ENCODE results near the gene MAP3K15.
"Not testable (repeated sequence)": the region's sequence is repeated elsewhere in the genome, so short reads cannot be mapped to it uniquely, and the experiment has no call there.

MAP3K15 gene

DNA sequence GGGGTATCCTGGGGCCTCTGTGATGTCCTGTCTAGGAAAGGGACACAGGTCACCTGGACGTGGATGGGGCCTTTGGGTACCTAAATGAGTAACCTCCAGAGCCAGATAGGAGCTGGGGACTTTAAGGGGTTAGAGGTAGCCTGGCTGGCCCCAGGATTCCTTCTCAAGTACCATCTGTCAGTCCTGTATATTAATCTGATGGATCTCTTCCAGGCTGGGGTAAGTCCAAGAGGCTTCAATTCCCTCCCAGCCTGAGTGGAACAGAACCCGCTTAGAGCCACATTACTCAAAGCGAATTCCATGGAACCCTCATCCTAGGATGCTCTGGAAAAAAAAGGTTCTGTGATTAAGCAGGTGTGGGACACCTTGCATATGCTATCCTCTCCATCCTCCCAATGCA, 24.8 kb upstream of the MAP3K15 start:
- DNase-seq (ENCODE audit: low read depth, low spot score) = no peak

DNA sequence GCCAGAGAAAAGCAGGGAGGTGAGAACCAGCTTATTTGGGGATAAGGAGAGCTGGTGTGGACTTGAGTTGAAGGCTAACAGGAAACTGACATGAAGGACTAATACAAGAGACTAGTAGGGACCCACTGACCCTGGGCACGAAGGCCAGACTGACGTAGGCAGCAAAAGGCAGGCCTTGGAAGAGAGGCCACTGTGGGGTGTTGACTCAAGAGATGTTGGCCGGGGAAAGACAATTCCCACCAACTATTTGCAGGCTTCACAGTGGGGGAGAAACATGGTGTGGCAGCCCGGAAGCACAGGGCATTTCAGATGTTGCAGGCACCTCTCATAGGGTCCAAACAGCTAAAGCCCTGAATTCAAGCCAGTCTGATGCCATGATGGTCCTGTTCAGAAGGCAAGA, 24.4 kb upstream of the MAP3K15 start:
- DNase-seq (ENCODE audit: low read depth, low spot score) = no peak

DNA sequence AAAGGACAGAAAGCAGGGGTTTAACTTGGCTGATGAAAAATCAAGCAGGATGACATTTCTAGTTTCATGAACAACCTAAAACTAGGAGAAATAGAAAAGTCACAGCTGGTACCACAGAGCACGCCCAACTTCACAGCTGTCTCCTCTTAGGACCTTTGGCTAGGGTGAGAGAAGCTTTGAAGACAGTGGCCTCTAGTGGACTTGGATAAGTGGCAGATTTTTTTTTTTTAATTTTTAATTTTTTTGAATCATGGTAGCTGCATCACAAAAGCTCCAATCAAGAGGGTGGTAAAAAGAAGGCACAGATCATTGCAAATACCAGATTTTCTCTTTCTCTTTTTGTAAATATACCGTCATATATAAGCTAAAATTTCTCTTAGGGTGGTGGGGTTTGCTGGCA, 20.2 kb upstream of the MAP3K15 start:
- no peak for DNase-seq (ENCODE audit: low read depth, low spot score)

DNA sequence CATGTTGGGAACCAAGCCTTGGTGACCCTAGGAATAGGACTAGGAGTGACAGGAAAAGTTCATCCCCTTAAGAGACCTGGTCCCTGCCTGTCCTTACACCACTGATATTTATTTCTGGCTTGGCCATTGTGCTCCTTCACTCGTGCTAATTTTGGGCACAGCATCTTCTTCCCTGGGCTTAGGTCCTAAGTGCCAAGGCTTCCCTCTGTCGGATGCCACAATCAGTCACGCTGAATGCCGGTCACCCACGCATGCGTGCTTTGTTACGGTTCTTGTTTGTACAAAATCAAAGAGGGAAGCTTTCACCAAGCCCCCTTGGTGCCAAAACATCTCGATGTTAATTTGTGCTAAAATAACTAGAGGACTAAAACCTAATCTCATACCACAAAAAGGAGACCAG, 17.4 kb upstream of the MAP3K15 start:
- DNase-seq (ENCODE audit: low read depth, low spot score) = no peak

DNA sequence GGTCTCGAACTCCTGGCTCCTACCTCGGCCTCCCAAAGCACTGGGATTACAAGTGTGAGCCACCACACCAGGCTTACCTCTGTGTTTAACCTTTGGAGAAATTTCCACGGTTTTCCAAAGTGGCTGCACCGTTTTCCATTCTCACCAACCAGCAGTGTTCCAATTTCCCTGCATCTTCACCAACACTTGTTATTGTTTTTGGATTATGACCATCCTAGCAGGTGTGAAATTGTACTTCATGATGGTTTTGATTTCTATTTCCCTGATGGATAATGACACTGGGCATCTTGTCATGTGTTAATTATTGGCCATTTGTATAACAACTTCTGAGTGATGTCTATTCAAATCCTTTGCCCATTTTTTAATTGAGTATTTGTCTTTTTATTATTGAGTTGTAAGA, 2.7 kb upstream of the MAP3K15 start:
- DNase-seq (ENCODE audit: low read depth, low spot score) = no peak

DNA sequence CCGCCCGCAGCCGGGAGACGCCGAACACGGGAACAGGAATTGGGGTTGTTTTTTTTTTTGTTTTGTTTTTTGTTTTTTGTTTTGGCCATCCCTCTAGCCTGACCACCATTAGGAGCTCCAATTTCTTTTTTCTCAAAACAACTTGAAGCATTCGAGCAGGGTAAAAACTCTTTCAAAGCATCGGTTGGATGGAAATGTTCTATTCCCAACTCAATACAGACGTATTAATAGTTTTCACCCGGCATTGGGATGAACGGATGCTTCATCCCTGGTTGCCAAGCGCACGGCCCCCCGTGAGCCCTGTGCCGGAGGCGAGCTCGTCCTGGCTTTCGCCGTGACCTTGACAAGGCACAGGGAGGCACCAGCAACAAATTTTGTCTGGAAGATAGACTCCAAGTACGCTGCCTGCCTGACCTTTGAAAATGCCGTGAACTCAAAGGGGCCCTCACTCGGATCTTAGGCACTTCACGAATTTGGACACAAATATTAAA, 352 bp upstream of the MAP3K15 start:
- no peak for DNase-seq (ENCODE audit: low read depth, low spot score)

DNA sequence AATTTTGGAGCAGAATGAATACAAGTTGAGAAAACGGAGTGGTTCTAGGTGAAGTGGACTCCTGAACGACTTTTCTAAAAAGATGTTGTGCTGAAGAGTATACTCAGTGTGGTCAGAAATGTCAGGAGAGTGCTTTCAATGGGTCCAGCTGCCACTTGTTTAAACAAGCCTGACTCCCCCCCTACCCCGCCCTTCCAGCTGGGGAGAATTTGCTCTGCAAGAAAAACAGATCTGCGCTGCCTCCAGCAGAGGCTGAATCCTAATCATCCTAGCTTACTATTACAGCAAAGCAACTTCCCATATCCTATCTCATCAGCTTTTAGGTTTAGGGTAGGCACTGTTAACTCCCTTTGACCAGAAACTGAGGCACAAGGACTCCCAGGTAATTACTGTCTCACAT, 1.9 kb downstream of the MAP3K15 start:
- DNase-seq (ENCODE audit: low read depth, low spot score) = no peak

DNA sequence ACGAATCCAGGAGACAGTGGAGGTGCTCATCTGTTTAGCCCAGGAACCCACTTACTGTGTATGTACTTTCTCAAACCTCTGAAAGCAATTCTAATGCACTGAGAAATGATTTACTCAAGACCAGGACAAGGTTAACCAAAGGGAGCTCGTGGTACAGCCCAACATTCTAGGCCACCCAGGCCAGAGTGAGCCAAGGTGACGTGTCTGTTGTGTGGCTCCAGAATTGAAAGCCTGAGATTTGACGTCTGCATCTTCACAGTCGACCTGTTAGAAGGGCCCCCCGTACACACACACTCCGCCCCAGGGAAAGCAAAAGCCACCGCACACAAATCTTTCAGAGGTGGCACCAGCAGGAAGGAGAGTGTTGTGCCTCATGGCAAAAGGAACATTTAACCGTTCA, 2.3 kb downstream of the MAP3K15 start:
- DNase-seq (ENCODE audit: low read depth, low spot score) = no peak

DNA sequence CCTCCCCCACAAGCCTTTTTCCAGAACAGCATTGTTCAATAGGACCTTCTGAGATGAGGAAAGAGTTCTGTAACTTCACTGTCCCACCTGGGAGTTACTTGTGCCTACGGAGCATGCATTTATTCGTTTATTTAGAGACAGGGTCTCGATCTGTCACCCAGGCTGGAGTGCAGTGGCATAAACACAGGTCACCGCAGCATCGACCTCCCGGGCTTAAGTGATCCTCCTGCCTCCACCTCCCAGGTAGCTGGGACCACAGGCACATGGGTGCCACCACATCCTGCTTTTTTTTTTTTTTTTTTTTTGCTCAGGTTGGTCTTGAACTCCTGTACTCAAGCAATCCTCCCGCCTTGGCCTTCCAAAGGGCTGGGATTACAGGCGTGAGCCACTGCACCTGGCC, 2.9 kb downstream of the MAP3K15 start:
- no peak for DNase-seq (ENCODE audit: low read depth, low spot score)

DNA sequence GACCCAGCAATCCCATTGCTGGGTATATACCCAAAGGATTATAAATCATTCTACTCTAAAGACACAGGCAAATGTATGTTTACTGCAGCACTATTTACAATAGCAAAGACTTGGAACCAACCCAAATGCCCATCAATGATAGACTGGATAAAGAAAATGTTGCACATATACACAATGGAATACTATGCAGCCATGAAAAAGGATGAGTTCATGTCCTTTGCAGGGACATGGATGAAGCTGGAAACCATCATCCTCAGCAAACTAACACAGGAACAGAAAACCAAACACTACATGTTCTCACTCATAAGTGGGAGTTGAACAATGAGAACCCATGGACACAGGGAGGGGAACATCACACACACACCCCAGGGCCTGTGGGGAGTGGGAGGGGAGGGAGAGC, 3.5 kb downstream of the MAP3K15 start:
- DNase-seq (ENCODE audit: low read depth, low spot score) = not testable (repeated sequence)

DNA sequence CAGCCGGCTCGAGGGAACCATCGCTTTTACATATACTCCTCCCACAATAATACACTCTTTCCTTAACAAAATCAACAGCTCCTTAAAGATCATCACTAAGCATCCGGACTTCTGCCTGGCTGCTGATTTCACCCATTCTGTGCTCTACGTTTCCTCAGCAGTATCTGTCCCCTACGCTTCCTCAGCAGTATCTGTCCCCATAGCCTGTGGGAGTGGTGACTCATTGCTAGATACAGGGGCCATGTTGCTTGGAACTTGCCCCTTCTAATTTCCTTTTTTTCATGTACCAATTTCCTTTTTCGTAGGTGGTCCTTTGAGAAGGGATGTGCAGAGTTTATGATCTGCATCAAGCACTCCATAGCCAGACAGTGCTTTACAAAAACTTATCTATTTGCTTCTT, 18.6 kb downstream of the MAP3K15 start:
- no peak for DNase-seq (ENCODE audit: low read depth, low spot score)

DNA sequence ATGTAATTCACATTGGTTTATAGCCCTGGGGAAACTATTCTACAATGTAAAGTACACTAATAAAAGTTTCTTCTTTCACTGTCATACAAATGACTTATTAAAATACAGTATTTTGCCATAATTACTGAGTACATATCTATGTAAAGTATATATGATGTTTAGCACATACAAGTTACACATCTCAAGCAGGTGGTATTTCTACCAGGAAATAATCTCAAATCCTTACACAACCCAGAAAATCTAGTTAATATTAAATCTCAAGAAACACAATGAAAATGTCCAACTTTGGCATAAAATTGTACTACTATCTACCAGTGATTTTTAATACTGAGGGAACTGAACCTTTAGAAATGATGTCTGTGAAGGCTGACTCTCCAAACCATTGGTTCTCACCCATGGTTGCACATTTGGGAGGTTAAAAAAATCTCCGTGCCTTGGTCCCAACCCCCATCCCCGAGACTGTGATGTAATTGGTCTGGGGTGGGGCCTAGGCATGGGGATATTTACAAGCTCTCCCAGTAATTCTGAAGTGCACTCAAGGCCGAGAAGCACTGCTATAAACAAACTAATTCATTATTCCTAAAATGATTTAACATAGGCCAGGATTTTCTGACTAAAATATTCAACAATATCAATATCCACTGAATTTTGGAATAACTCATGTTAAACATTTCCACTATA, 27.6 kb downstream of the MAP3K15 start:
- DNase-seq (ENCODE audit: low read depth, low spot score) = no peak

DNA sequence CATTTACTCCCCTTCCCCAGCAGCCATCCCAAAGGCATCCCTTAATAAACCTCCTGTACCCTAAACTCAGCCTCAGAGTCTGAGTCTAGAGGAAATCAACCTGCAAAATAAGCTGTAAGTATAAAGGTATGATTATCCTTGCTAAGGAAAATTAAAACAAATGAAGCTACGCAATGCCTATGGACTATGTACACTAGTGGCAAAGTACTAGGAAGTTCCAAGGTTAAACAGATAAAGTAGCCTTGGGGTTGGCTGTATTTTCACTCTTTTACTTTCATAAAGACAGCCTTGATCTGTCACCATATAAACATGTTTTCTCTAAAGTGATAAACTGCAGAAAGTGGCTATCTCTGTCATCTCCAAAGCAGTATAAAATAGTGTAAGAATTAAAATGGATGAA, 35.9 kb downstream of the MAP3K15 start:
- DNase-seq (ENCODE audit: low read depth, low spot score) = no peak

DNA sequence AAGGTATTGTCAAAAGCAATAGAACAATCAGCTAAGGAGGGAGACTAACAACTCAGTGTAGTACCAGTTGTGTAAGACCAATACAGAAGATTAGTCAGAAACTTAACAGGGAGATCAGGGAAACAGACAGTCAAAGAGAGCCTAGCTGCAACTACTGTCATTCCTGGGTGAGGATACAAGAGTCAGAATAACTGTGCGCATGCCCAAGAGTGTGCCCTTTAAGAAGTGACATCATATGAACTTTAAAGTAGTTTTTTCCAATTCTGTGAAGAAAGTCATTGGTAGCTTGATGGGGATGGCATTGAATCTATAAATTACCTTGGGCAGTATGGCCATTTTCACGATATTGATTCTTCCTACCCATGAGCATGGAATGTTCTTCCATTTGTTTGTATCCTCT, 46.9 kb downstream of the MAP3K15 start:
- not testable (repeated sequence) for DNase-seq (ENCODE audit: low read depth, low spot score)

DNA sequence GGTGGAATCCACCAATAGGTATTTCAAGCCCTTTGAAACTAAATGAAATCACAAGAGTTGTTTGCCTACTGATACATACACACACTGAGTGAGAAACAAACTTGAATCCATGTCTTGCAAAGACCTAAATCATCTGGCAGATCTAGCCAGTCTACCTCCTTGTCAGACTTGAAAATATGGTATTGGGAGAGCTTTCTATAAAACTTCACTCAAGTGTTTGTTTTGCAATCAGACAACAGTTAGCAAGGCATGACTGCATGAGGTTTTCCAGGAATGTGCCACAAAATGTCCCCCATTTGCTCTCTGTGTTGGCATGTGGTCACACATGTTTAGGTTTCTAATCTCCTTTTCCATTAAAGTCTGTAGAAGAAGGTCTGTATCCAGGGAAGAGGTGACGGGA, 52.4 kb downstream of the MAP3K15 start:
- no peak for DNase-seq (ENCODE audit: low read depth, low spot score)

DNA sequence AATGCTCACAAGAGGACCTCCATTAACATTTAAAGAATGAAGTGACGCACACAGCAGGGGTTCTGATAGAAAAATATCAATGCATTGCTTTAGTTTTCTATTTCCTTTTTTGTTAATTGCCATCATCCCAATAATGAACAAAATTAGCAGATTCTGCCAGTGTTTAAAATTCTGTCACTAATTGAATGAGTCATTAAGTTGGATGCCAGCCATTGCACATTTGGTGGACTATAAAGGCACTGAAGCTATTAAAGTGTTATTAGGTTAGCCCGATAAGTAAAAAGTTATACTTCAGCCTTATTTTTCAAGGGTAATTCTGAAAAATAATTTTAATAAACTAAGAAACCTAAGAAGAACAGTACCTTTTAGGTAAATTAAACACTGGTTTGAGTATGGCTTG, 53.1 kb downstream of the MAP3K15 start:
- DNase-seq (ENCODE audit: low read depth, low spot score) = no peak

DNA sequence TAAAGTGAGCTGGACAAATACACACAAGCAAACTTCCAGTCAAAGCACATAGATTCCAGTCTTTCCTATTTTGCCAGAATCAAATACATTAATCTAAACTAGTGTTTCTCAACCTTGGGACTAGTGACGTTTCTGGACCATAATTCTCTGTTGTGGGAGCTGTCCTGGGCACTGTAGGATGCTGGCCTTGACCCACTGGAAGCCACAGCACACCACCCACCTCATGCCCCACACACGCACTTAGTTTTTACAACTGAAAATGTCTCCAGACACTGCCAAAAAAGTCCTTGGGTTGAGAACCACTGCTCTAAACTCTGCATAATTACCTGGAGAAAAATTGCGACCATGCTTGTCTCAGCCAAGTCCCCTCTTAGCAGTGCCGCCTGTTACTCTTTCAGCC, 57.6 kb downstream of the MAP3K15 start:
- no peak for DNase-seq (ENCODE audit: low read depth, low spot score)

DNA sequence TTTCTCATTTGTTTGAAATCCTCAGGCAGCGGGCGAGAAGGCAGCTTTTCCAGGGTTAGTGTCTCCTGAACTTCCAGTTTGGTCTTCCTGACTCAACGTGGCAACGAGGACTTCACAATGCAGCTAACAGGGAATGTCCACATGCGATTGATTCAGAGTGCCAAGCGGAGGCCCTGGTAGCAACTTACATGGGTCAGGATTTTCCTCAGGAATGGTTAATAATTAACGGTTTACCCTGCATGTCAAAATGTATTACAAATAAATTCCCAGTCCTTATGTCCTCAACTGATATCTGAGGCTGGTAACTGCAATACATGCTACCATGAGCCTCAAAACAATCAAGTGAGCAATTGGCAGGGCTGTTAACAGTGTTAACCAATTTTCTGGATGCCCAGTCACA, 67.2 kb downstream of the MAP3K15 start:
- no peak for DNase-seq (ENCODE audit: low read depth, low spot score)

DNA sequence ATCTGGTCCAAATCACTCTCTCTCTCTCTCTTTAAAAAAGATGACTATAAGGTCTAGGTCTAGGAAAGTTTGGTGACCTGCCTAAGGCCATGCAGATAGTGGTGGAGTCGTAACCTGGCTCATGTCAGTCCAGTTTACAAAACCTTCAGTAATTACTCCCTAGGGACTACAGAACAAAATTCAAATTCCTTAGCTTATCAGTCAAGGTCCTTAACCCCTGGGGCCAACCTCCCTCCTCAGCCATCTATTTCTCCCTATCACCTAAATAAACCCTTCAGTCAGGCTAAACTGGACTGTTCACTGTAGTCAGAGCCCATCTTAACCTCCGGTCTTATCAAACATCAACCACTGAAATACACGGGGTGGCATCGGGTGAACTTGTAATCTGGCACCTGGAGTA, 68.9 kb downstream of the MAP3K15 start:
- no peak for DNase-seq (ENCODE audit: low read depth, low spot score)

DNA sequence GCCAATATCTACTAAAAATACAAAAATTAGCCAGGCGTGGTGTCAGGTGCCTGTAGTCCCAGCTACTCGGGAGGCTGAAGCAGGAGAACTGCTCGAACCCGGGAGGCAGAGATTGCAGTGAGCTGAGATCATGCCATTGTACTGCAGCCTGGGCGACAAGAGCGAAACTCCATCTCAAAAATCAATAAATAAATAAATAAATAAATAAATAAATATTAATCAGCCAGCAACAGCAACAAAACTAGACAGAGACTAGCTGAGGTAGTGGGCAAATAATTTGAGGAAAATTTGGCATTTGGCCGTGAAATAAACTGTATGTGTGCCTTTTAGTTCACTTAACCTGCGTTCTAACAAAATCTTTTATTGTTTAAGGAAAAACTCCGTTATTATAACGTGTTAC, 69.5 kb downstream of the MAP3K15 start:
- not testable (repeated sequence) for DNase-seq (ENCODE audit: low read depth, low spot score)

DNA sequence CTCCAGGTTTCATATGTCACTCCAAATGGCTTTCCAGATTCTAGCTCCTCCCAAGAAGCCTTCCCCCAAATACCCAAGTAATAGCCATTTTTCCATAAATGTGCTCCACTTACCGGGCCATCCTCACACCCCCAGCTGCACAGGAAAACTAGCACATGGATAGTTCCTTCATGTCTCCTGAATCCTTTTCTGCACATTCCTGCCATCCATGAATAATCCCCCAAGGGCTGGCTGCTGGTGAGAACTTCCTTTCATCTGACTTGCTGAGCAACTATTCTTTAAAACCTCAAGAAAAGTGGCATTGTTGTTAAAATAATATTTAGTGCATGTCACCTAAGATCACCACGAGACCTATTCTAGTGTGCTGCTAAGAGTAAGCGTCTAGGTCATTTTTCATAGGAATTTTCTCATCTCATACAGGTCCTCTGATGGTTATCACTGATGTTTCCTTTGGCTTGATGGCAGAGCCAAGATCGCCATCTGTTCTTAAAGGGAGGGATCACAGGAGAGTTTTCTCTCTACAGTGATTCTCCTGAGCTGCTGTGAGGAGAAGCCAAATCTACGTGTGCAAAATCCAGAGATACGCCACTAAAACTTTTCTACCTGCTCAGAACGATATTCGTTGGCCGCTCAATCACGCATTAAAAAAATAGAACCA, 71.3 kb downstream of the MAP3K15 start:
- DNase-seq (ENCODE audit: low read depth, low spot score) = no peak

DNA sequence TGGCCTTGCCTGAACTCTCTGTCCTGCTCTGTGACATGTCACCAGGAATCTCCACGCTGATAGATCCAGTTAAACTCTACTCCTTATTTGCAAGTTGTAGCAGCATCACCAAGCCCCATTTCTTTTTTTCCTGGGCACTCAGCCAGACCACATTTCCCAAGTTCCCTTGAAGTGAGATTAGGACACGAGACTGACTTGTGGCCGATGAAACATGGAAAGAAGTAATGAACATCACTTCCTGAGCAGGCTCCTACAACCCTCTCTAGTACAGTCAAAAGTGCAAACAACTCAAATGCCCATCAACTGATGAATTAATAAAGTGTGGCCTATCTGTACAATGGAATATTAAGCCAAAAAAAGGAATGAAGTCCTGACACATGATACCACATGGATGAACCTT, 74.6 kb downstream of the MAP3K15 start:
- DNase-seq (ENCODE audit: low read depth, low spot score) = no peak

DNA sequence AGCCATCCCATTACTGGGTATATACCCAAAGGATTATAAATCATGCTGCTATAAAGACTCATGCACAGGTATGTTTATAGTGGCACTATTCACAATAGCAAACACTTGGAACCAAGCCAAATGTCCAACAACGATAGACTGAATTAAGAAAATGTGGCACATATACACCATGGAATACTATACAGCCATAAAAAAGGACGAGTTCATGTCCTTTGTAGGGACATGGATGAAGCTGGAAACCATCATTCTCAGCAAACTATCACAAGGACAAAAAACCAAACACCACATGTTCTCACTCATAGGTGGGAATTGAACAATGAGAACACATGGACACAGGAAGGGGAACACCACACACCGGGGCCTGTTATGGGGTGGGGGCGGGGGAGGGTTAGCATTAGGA, 92.6 kb downstream of the MAP3K15 start:
- DNase-seq (ENCODE audit: low read depth, low spot score) = not testable (repeated sequence)

DNA sequence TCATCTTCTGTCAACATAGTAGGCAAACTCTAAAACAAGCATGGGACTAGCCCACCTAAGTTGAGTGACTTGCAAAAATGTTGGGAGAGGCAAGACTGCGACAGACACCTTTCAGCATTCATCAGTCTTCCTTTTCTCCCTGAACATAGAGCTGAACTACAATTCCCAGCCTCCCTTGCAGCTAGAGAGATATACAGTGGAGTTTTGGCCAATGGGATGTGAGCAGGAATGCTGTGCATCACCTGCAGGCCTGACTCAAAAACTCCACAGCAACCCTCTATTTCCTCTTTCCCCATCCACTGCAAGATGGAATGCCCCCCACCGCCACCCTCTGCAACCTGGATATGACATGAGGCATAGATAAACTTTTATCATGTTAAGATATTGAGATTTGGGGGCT, 105.0 kb downstream of the MAP3K15 start:
- no peak for DNase-seq (ENCODE audit: low read depth, low spot score)
